Spleen (tissue), 7 donors: ENCODE results near the gene CCDC149.

Experiments
- POLR2A ChIP-seq, 3 donors: fragments of 450-650 bp; IDR thresholded peaks; one replicate each; pipeline ENCODE4 v1.5.1; 2017; ENCODE audit warnings: antibody characterized with exemption in 3 of 3, mild to moderate bottlenecking in 1 of 3
- POLR2AphosphoS5 ChIP-seq, 3 donors: sonication (generic); formaldehyde crosslinking; IDR thresholded peaks; one replicate each; pipeline ENCODE4 v1.5.1; 2017; ENCODE audit warnings: antibody characterized with exemption in 3 of 3
- TF ChIP-seq, protein P1 (sequence below), 11 experiments: fragments of 200-600 bp in 7 of 11; fragments of 450-650 bp in 4 of 11; sonication (generic) in 4 of 11; IDR thresholded peaks in 8 of 11; conservative IDR thresholded peaks in 3 of 11; 1 replicate in 7 of 11; 2 replicates in 4 of 11; pipeline versions ENCODE4 v1.4.0 to v1.8.0; 2016 to 2021; ENCODE audit warnings: antibody characterized with exemption in 11 of 11, inconsistent platforms in 4 of 11, mild to moderate bottlenecking in 1 of 11
- donor health status: DM: no; HTN: no; CAD: no; lungs with moderate emphysema.
- donor health status: DM: no; HTN: no; CAD: no.
- donor health status: DM: no; HTN: no; CAD: no.

DNA sequence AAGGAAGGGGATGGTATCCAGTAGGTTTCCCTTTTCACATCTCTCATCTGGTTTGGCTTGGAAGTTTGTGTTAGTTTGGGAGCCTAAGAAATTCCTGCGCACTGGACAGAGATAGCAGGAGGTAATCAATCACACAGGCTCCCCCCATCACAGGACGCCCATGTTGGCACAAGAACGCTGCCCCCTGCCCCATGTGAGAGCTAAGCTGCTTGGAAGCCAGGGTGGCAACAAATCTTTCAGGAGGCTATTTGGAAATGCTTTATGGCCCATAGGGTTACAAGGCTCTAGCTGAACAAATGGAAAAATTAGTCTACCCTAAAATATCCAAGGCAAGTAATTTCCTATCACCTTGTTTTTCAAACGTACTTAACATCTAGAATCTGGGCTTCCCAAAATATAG is 63.5 kb downstream of the CCDC149 start:
- TF ChIP-seq, protein P1, sequence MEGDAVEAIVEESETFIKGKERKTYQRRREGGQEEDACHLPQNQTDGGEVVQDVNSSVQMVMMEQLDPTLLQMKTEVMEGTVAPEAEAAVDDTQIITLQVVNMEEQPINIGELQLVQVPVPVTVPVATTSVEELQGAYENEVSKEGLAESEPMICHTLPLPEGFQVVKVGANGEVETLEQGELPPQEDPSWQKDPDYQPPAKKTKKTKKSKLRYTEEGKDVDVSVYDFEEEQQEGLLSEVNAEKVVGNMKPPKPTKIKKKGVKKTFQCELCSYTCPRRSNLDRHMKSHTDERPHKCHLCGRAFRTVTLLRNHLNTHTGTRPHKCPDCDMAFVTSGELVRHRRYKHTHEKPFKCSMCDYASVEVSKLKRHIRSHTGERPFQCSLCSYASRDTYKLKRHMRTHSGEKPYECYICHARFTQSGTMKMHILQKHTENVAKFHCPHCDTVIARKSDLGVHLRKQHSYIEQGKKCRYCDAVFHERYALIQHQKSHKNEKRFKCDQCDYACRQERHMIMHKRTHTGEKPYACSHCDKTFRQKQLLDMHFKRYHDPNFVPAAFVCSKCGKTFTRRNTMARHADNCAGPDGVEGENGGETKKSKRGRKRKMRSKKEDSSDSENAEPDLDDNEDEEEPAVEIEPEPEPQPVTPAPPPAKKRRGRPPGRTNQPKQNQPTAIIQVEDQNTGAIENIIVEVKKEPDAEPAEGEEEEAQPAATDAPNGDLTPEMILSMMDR (IDR thresholded peaks at IDR 0.05 in 8 of 11, conservative IDR thresholded peaks at IDR 0.05 in 3 of 11): no peak
- TF ChIP-seq POLR2A (IDR thresholded peaks at IDR 0.05) (no peak), POLR2AphosphoS5 (IDR thresholded peaks at IDR 0.05) (no peak)
